Measurements from ENCODE around the gene HOXB1. TPM values are rescaled to one million over a fixed set of nuclear protein-coding genes. Genes with fewer than 3 reads are reported as not detected.
A peak's percentile ranks its signal among the peaks of the same experiment; 100 is the strongest.

Gene HOXB1
- polyA plus RNA-seq, 1 of the 3 experiments (the other 2 are of a cell fraction) = not detected

DNA sequence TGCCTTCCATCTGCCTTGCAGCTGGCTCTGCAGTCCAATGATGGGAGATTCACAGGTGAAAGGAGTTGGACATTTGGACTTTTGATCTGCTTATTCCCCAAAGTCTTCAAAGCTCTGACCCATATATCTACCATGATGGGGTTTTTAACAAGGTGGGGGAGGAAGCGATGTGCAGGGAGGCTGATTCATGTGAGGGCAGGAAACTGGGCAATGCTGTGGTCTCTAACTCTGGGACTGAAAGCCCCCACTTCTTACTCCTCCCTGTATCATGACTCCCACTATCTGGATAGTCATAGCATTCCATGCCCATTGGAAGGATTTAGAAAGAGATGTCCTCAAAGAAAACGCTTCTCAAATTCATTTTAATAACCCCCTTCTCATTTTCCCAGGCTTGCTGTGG lies 16.3 kb downstream of the HOXB1 start:
- Histone ChIP-seq H3K36me3 (replicated peaks in 1 of 2; ENCODE audit: control insufficient read depth in 1 of 2, insufficient read depth in 2 of 2, low read length in 1 of 2) (no peaks in the 10 kb centered on the region), H3K4me3 (ENCODE audit: low read depth in 2 of 2, low read length in 1 of 2) (no peak overlapping the region), H3K9me3 (no peaks in the 10 kb centered on the region), H3K9me2 (no peaks in the 10 kb centered on the region), H3K79me2 (ENCODE audit: insufficient read depth) (no peaks in the 10 kb centered on the region), H3K27ac (ENCODE audit: low read depth in 2 of 2, low read length in 1 of 2) (no peak overlapping the region), H3K9ac (no peak overlapping the region), H3F3A (replicated peaks; ENCODE audit: insufficient read depth) (no peaks in the 10 kb centered on the region), H2AFZ (ENCODE audit: low read depth) (no peak overlapping the region), H3K27me3 (ENCODE audit: insufficient read depth) (peaks cover 80% of the 10 kb centered on the region), H4K20me1 (ENCODE audit: insufficient read depth) (no peaks in the 10 kb centered on the region), H3K4me1 (ENCODE audit: control insufficient read depth in 1 of 2, insufficient read depth in 2 of 2, low read depth in 1 of 2, low read length in 1 of 2) (no peaks in the 10 kb centered on the region), H3K4me2 (no peak overlapping the region)
- ChIA-PET CTCF (interaction anchor here (1.2 to 1.3 kb wide), 2 partner anchors 88 to 164 kb away, joined by 3 read pairs; no protein-coding TSS in a partner anchor), POLR2A (no interaction called here)
- TF ChIP-seq, protein P1, sequence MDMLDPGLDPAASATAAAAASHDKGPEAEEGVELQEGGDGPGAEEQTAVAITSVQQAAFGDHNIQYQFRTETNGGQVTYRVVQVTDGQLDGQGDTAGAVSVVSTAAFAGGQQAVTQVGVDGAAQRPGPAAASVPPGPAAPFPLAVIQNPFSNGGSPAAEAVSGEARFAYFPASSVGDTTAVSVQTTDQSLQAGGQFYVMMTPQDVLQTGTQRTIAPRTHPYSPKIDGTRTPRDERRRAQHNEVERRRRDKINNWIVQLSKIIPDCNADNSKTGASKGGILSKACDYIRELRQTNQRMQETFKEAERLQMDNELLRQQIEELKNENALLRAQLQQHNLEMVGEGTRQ (IDR thresholded peaks at IDR 0.05; ENCODE audit: borderline replicate concordance, low read depth, low read length) = no peak
- TF ChIP-seq RXRA (IDR thresholded peaks at IDR 0.05; ENCODE audit: borderline replicate concordance, low read depth) (no peak), NFIC (IDR thresholded peaks at IDR 0.05; ENCODE audit: borderline replicate concordance) (no peak)
- whole genome bisulfite sequencing (ENCODE audit: low lambda C conversion rate) = 6% methylated on average over 2 of the region's 2 CpGs
- no peak for DNase-seq

DNA sequence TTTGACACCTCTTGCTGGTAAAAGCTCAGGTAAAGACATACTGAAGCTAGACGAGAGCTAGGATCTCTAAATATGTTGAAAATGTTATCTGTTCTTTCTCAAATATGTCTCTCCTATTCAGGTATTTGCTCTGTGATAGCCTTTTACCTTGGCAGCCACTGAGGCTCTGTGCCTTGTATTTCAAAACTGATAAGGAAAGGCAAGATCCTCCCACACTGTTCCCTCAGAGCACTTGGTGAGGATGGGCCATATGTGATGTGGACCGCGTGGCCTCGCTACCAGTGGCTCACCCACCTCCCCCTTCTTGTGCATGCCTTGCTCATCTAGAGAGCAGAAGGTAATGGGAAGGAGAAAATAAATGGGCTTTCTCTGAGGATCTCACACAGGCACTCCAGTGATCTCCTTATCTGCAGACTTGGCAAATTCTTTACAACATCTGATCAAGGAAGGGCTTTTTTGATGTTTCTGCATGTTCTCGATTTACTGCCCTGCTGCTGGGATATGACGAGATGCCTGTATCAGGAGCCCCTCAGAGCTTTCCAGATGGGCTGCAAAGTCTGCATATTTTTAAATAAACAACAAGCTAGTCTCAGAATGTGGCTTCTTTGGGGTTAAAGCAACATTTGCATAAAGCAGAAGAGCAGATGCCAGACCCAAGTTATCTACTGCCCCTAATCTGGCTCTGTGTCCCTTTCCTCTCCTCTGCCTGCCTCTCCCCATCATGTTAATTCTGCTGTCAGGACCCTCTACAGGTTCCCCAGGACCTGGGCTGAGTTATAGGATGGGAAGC lies 16.9 kb downstream of the HOXB1 start:
- Histone ChIP-seq H3K79me2 (ENCODE audit: insufficient read depth) (no peaks in the 10 kb centered on the region), H3K4me2 (no peak overlapping the region), H3K9ac (no peak overlapping the region), H3K27me3 (ENCODE audit: insufficient read depth) (peaks cover 80% of the 10 kb centered on the region), H3F3A (replicated peaks; ENCODE audit: insufficient read depth) (no peaks in the 10 kb centered on the region), H2AFZ (ENCODE audit: low read depth) (no peak overlapping the region), H3K9me2 (no peaks in the 10 kb centered on the region), H3K9me3 (no peaks in the 10 kb centered on the region), H4K20me1 (ENCODE audit: insufficient read depth) (no peaks in the 10 kb centered on the region), H3K4me1 (ENCODE audit: control insufficient read depth in 1 of 2, insufficient read depth in 2 of 2, low read depth in 1 of 2, low read length in 1 of 2) (no peaks in the 10 kb centered on the region), H3K4me3 (ENCODE audit: low read depth in 2 of 2, low read length in 1 of 2) (no peak overlapping the region), H3K27ac (ENCODE audit: low read depth in 2 of 2, low read length in 1 of 2) (no peak overlapping the region), H3K36me3 (replicated peaks in 1 of 2; ENCODE audit: control insufficient read depth in 1 of 2, insufficient read depth in 2 of 2, low read length in 1 of 2) (no peaks in the 10 kb centered on the region)
- CTCF ChIA-PET = interaction anchor here (1.3 kb wide), 1 partner anchor 164 kb away, joined by 3 read pairs; no protein-coding TSS in a partner anchor
- TF ChIP-seq FOXM1 (IDR thresholded peaks at IDR 0.05; ENCODE audit: low read depth) = no peak
- 13% methylated on average over 6 of the region's 6 CpGs for WGBS (ENCODE audit: low lambda C conversion rate)
- POLR2A ChIA-PET = no interaction called here
- no peak for DNase-seq

DNA sequence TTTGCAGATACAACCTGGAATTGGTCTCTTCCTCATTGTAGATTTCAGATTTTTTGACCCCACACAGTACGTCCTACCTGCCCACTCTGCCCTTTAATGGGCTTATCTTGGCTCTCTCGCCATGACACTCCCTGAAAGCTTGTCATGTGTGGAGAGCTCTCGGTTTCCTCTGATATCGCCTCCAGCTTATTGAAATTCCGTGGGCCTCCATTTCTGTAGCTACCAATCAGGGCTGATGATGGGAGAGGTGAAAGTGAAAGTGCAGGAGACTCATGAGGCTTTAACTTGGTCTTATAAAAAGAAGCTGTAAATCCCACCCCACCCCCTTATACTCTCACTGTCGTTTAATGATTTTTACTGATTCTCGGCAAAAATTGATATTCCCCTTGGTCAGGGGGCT lies 17.7 kb downstream of the HOXB1 start:
- 0 out of 2 replicates have a peak overlapping the region, but pooled peaks have one; percentile 23 for H3K4me2 ChIP-seq
- H3K9ac ChIP-seq = no peak overlapping the region
- POLR2A ChIA-PET = no interaction called here
- peaks cover 80% of the 10 kb centered on the region for H3K27me3 ChIP-seq (ENCODE audit: insufficient read depth)
- no peaks in the 10 kb centered on the region for H3K36me3 ChIP-seq (replicated peaks in 1 of 2; ENCODE audit: control insufficient read depth in 1 of 2, insufficient read depth in 2 of 2, low read length in 1 of 2)
- no peak overlapping the region for H3K27ac ChIP-seq (ENCODE audit: low read depth in 2 of 2, low read length in 1 of 2)
- no peaks in the 10 kb centered on the region for H3F3A ChIP-seq (replicated peaks; ENCODE audit: insufficient read depth)
- no peaks in the 10 kb centered on the region for H3K4me1 ChIP-seq (ENCODE audit: control insufficient read depth in 1 of 2, insufficient read depth in 2 of 2, low read depth in 1 of 2, low read length in 1 of 2)
- no peak for DNase-seq
- H3K79me2 ChIP-seq (ENCODE audit: insufficient read depth) = no peaks in the 10 kb centered on the region
- no peak overlapping the region for H3K4me3 ChIP-seq (ENCODE audit: low read depth in 2 of 2, low read length in 1 of 2)
- H2AFZ ChIP-seq (ENCODE audit: low read depth) = no peak overlapping the region
- CTCF ChIA-PET = no interaction called here
- no peaks in the 10 kb centered on the region for H3K9me2 ChIP-seq
- WGBS (ENCODE audit: low lambda C conversion rate) = 14% methylated on average over 7 of the region's 7 CpGs
- H3K9me3 ChIP-seq = no peaks in the 10 kb centered on the region
- no peaks in the 10 kb centered on the region for H4K20me1 ChIP-seq (ENCODE audit: insufficient read depth)
- no peak for TF ChIP-seq FOSL2 (IDR thresholded peaks at IDR 0.05; ENCODE audit: borderline replicate concordance, low read depth)
- TF ChIP-seq CHD2 (IDR thresholded peaks at IDR 0.05; ENCODE audit: low read length, partially characterized antibody) = no peak
- TF ChIP-seq TEAD4 (IDR thresholded peaks at IDR 0.05; ENCODE audit: borderline replicate concordance, insufficient read depth) = no peak
- TF ChIP-seq NFIC (IDR thresholded peaks at IDR 0.05; ENCODE audit: borderline replicate concordance) = no peak
- TF ChIP-seq, protein P2, sequence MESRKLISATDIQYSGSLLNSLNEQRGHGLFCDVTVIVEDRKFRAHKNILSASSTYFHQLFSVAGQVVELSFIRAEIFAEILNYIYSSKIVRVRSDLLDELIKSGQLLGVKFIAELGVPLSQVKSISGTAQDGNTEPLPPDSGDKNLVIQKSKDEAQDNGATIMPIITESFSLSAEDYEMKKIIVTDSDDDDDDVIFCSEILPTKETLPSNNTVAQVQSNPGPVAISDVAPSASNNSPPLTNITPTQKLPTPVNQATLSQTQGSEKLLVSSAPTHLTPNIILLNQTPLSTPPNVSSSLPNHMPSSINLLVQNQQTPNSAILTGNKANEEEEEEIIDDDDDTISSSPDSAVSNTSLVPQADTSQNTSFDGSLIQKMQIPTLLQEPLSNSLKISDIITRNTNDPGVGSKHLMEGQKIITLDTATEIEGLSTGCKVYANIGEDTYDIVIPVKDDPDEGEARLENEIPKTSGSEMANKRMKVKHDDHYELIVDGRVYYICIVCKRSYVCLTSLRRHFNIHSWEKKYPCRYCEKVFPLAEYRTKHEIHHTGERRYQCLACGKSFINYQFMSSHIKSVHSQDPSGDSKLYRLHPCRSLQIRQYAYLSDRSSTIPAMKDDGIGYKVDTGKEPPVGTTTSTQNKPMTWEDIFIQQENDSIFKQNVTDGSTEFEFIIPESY (IDR thresholded peaks at IDR 0.05; ENCODE audit: borderline replicate concordance, low read depth) = no peak
- TF ChIP-seq, protein P3, sequence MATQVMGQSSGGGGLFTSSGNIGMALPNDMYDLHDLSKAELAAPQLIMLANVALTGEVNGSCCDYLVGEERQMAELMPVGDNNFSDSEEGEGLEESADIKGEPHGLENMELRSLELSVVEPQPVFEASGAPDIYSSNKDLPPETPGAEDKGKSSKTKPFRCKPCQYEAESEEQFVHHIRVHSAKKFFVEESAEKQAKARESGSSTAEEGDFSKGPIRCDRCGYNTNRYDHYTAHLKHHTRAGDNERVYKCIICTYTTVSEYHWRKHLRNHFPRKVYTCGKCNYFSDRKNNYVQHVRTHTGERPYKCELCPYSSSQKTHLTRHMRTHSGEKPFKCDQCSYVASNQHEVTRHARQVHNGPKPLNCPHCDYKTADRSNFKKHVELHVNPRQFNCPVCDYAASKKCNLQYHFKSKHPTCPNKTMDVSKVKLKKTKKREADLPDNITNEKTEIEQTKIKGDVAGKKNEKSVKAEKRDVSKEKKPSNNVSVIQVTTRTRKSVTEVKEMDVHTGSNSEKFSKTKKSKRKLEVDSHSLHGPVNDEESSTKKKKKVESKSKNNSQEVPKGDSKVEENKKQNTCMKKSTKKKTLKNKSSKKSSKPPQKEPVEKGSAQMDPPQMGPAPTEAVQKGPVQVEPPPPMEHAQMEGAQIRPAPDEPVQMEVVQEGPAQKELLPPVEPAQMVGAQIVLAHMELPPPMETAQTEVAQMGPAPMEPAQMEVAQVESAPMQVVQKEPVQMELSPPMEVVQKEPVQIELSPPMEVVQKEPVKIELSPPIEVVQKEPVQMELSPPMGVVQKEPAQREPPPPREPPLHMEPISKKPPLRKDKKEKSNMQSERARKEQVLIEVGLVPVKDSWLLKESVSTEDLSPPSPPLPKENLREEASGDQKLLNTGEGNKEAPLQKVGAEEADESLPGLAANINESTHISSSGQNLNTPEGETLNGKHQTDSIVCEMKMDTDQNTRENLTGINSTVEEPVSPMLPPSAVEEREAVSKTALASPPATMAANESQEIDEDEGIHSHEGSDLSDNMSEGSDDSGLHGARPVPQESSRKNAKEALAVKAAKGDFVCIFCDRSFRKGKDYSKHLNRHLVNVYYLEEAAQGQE (IDR thresholded peaks at IDR 0.05; ENCODE audit: low read depth, low read length) = no peak
- no peak for TF ChIP-seq POLR2AphosphoS5 (IDR thresholded peaks at IDR 0.05; ENCODE audit: low read depth, low read length)
- no peak for TF ChIP-seq FOXJ3 (CRISPR knock-in tag; IDR thresholded peaks at IDR 0.05)

Data from SK-N-SH (cell line).